CD14-positive monocyte (primary cell): ENCODE results near the gene C20orf173. TPM values are rescaled to one million over a fixed set of nuclear protein-coding genes. Genes with fewer than 3 reads are reported as not detected.

Source experiments
- DNase-seq, 3 donors: peaks; one replicate each; pipeline ENCODE4 v3.0.0-alpha.2; 2011 to 2022
- H2AFZ ChIP-seq: 2 replicates; pipeline ENCODE4 v1.6.0; 2012; ENCODE audit warnings: mild to moderate bottlenecking, low read depth, low read length, inconsistent platforms; ENCODE audit not compliant: insufficient read depth, poor library complexity, severe bottlenecking
- H3K27ac ChIP-seq, 2 donors: 1 replicate in 1 of 2; 2 replicates in 1 of 2; pipeline ENCODE4 v1.5.1; 2012 to 2013; ENCODE audit warnings: low read length in 2 of 2, control low read depth in 1 of 2, inconsistent platforms in 1 of 2, low read depth in 1 of 2, mild to moderate bottlenecking in 1 of 2
- H3K27me3 ChIP-seq, 2 donors: one replicate each; pipeline versions ENCODE4 v1.6.0 to v1.6.1; 2011 to 2013; ENCODE audit warnings: low read length in 2 of 2; ENCODE audit not compliant: control insufficient read depth in 2 of 2, insufficient read depth in 2 of 2
- H3K36me3 ChIP-seq, 2 donors: replicated peaks in 1 of 2; 1 replicate in 1 of 2; 2 replicates in 1 of 2; pipeline versions ENCODE4 v1.5.1 to v1.6.1; 2012 to 2013; ENCODE audit warnings: low read length in 2 of 2, control low read depth in 1 of 2, inconsistent platforms in 1 of 2, mild to moderate bottlenecking in 1 of 2; ENCODE audit not compliant: insufficient read depth in 2 of 2, control insufficient read depth in 1 of 2
- H3K4me1 ChIP-seq, 2 donors: 1 replicate in 1 of 2; 2 replicates in 1 of 2; pipeline versions ENCODE4 v1.5.1 to v1.6.1; 2012 to 2013; ENCODE audit warnings: low read length in 2 of 2, control low read depth in 1 of 2, inconsistent platforms in 1 of 2, mild to moderate bottlenecking in 1 of 2, moderate library complexity in 1 of 2; ENCODE audit not compliant: insufficient read depth in 2 of 2, control insufficient read depth in 1 of 2
- H3K4me2 ChIP-seq: replicated peaks from 2 replicates; pipeline ENCODE3; 2012; ENCODE audit warnings: low read length, moderate library complexity, mild to moderate bottlenecking; ENCODE audit not compliant: poor library complexity, severe bottlenecking; ENCODE audit errors: extremely low read depth
- H3K4me3 ChIP-seq, 3 experiments: fragments of 200-600 bp in 1 of 3; sonication (generic) in 1 of 3; replicated peaks in 1 of 3; 1 replicate in 2 of 3; 2 replicates in 1 of 3; pipeline ENCODE4 v1.5.1; 2011 to 2013; ENCODE audit warnings: low read length in 3 of 3, mild to moderate bottlenecking in 3 of 3, control low read depth in 2 of 3, low read depth in 2 of 3, inconsistent platforms in 1 of 3, moderate library complexity in 1 of 3
- H3K79me2 ChIP-seq: 2 replicates; pipeline ENCODE4 v1.6.0; 2012; ENCODE audit warnings: mild to moderate bottlenecking, control low read depth, inconsistent platforms, low read length, moderate library complexity; ENCODE audit not compliant: insufficient read depth
- H3K9ac ChIP-seq: 2 replicates; pipeline ENCODE4 v1.6.0; 2017; ENCODE audit warnings: low read length, mild to moderate bottlenecking; ENCODE audit not compliant: insufficient read depth, poor library complexity, severe bottlenecking
- H3K9me3 ChIP-seq, 2 donors: replicated peaks in 1 of 2; 1 replicate in 1 of 2; 2 replicates in 1 of 2; pipeline versions ENCODE4 v1.5.1 to v1.6.1; 2012 to 2013; ENCODE audit warnings: low read length in 2 of 2, control low read depth in 1 of 2; ENCODE audit not compliant: control insufficient read depth in 1 of 2, insufficient read depth in 1 of 2
- H4K20me1 ChIP-seq: 2 replicates; pipeline ENCODE4 v1.6.0; 2012; ENCODE audit warnings: mild to moderate bottlenecking, low read length, control low read depth, moderate library complexity; ENCODE audit not compliant: insufficient read depth
- H3K27ac Mint-ChIP-seq, 7 donors: one replicate each; pipeline ENCODE4 v1.8.0; 2020; ENCODE audit warnings: mild to moderate bottlenecking in 7 of 7, mixed read lengths in 7 of 7, moderate library complexity in 6 of 7, inconsistent platforms in 2 of 7
- H3K27me3 Mint-ChIP-seq, 3 donors: one replicate each; pipeline ENCODE4 v1.8.0; 2021 to 2022; ENCODE audit warnings: low read depth in 3 of 3, mild to moderate bottlenecking in 3 of 3, mixed read lengths in 3 of 3, moderate library complexity in 3 of 3, inconsistent platforms in 1 of 3
- H3K36me3 Mint-ChIP-seq, 2 donors: one replicate each; pipeline ENCODE4 v1.8.0; 2020; ENCODE audit warnings: mixed read lengths in 2 of 2, inconsistent platforms in 1 of 2, mild to moderate bottlenecking in 1 of 2
- H3K4me1 Mint-ChIP-seq: one replicate; pipeline ENCODE4 v1.8.0; 2020; ENCODE audit warnings: mild to moderate bottlenecking, mixed read lengths
- H3K4me3 Mint-ChIP-seq, 2 donors: one replicate each; pipeline ENCODE4 v1.8.0; 2020; ENCODE audit warnings: mild to moderate bottlenecking in 2 of 2, mixed read lengths in 2 of 2, moderate library complexity in 1 of 2
- H3K9me3 Mint-ChIP-seq, 7 donors: one replicate each; pipeline ENCODE4 v1.8.0; 2020 to 2022; ENCODE audit warnings: mixed read lengths in 7 of 7, mild to moderate bottlenecking in 6 of 7, moderate library complexity in 6 of 7, inconsistent platforms in 2 of 7
- WGBS: methylation state at CpG from one replicate; pipeline ENCODE4 v1.1.5; 2013; ENCODE audit warnings: missing lambda C conversion rate; ENCODE audit not compliant: insufficient coverage; 5-methylcytosine and 5-hydroxymethylcytosine counted together
- intact Hi-C, 2 donors: fragments of 100-400 bp; cut with micrococcal nuclease; formaldehyde crosslinking; loops; one replicate each; pipeline versions ENCODE4 v1.15.0 to v1.15.1; 2023
- polyA plus RNA-seq, 3 donors: library from polyadenylated mRNA; depleted of rRNA in 1 of 3; unstranded in 2 of 3; stranded (reverse) in 1 of 3; fragments of 300-500 nt in 2 of 3; fragments of >200 nt in 1 of 3; fragmentation: Illumina TruSeq in 2 of 3; gene quantifications; 1 replicate in 2 of 3; 2 replicates in 1 of 3; pipeline ENCODE4 v1.2.3, GENCODE V29; 2012 to 2021
- TF ChIP-seq, protein P1 (sequence below): fragments of 200-600 bp; IDR thresholded peaks from one replicate; pipeline ENCODE4 v1.8.0; 2022; ENCODE audit warnings: antibody characterized with exemption, mild to moderate bottlenecking

Gene C20orf173
- polyA plus RNA-seq, 3 donors, result not detected

DNA sequence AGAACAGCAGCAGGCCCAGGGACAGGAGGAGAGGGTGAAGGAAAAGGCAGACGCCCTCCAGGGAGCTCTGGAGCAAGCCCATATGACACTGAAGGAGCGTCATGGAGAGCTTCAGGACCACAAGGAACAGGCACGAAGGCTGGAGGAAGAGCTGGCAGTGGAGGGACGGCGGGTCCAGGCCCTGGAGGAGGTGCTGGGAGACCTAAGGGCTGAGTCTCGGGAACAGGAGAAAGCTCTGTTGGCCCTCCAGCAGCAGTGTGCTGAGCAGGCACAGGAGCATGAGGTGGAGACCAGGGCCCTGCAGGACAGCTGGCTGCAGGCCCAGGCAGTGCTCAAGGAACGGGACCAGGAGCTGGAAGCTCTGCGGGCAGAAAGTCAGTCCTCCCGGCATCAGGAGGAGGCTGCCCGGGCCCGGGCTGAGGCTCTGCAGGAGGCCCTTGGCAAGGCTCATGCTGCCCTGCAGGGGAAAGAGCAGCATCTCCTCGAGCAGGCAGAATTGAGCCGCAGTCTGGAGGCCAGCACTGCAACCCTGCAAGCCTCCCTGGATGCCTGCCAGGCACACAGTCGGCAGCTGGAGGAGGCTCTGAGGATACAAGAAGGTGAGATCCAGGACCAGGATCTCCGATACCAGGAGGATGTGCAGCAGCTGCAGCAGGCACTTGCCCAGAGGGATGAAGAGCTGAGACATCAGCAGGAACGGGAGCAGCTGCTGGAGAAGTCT lies 25.5 kb downstream of the C20orf173 start:
- H3K79me2 ChIP-seq, result no peaks in the 10 kb centered on the region
- no peak overlapping the region for H3K4me3 ChIP-seq
- no peak overlapping the region for H3K27ac ChIP-seq
- no peaks in the 10 kb centered on the region for H3K9me3 ChIP-seq
- TF ChIP-seq, protein P1, sequence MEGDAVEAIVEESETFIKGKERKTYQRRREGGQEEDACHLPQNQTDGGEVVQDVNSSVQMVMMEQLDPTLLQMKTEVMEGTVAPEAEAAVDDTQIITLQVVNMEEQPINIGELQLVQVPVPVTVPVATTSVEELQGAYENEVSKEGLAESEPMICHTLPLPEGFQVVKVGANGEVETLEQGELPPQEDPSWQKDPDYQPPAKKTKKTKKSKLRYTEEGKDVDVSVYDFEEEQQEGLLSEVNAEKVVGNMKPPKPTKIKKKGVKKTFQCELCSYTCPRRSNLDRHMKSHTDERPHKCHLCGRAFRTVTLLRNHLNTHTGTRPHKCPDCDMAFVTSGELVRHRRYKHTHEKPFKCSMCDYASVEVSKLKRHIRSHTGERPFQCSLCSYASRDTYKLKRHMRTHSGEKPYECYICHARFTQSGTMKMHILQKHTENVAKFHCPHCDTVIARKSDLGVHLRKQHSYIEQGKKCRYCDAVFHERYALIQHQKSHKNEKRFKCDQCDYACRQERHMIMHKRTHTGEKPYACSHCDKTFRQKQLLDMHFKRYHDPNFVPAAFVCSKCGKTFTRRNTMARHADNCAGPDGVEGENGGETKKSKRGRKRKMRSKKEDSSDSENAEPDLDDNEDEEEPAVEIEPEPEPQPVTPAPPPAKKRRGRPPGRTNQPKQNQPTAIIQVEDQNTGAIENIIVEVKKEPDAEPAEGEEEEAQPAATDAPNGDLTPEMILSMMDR, result no peak
- H3K27me3 Mint-ChIP-seq, result no peaks in the 10 kb centered on the region
- peaks cover 0 to 2% (median 0%) of the 10 kb centered on the region in 7 donors for H3K9me3 Mint-ChIP-seq
- H3K4me3 Mint-ChIP-seq, result no peak overlapping the region
- peaks cover 93 to 94% of the 10 kb centered on the region in 2 donors for H3K36me3 Mint-ChIP-seq
- no peaks in the 10 kb centered on the region for H3K4me1 ChIP-seq
- 99% methylated on average over 16 of the region's 16 CpGs for WGBS
- H3K4me2 ChIP-seq, result no peak overlapping the region
- no peaks in the 10 kb centered on the region for H3K27me3 ChIP-seq
- DNase-seq, result no peak
- peaks cover 86 to 100% of the 10 kb centered on the region in 2 donors for H3K36me3 ChIP-seq
- peak overlapping the region in 6 of 7 donors; percentile 42 to 64 (median 51) for H3K27ac Mint-ChIP-seq
- H2AFZ ChIP-seq, result no peak overlapping the region
- intact Hi-C loops, result no loop called here
- no peaks in the 10 kb centered on the region for H4K20me1 ChIP-seq
- no peak overlapping the region for H3K9ac ChIP-seq
- peaks cover 8% of the 10 kb centered on the region for H3K4me1 Mint-ChIP-seq

- no peaks in the 10 kb centered on the region for H3K27me3 ChIP-seq
- no peak overlapping the region for H3K4me3 ChIP-seq
- DNase-seq, result no peak
- H3K9ac ChIP-seq, result no peak overlapping the region
- no peaks in the 10 kb centered on the region for H3K9me3 ChIP-seq
- no peaks in the 10 kb centered on the region for H3K27me3 Mint-ChIP-seq
- H2AFZ ChIP-seq, result no peak overlapping the region
- peaks cover 8% of the 10 kb centered on the region for H3K4me1 Mint-ChIP-seq
- WGBS, result 100% methylated on average over 10 of the region's 10 CpGs
- peak overlapping the region in 2 of 7 donors; percentile 11 to 44 for H3K27ac Mint-ChIP-seq
- H3K4me2 ChIP-seq, result no peak overlapping the region
- no peak overlapping the region for H3K4me3 Mint-ChIP-seq
- peaks cover 87 to 100% of the 10 kb centered on the region in 2 donors for H3K36me3 ChIP-seq
- H3K9me3 Mint-ChIP-seq, result peaks cover 0 to 2% (median 0%) of the 10 kb centered on the region in 7 donors
- intact Hi-C loops, result no loop called here
- TF ChIP-seq, protein P1, result no peak
- no peaks in the 10 kb centered on the region for H4K20me1 ChIP-seq
- H3K4me1 ChIP-seq, result no peaks in the 10 kb centered on the region
- H3K27ac ChIP-seq, result no peak overlapping the region
- H3K79me2 ChIP-seq, result no peaks in the 10 kb centered on the region
- peaks cover 91 to 94% of the 10 kb centered on the region in 2 donors for H3K36me3 Mint-ChIP-seq
Measured at GRCh38 chr20:35503281-35503680, 26.2 kb downstream of the C20orf173 start.
